Breast epithelium (tissue), 4 donors: Measurements from ENCODE around the gene MORN1. TPM values are rescaled to one million over a fixed set of nuclear protein-coding genes. Genes with fewer than 3 reads are reported as not detected.
A peak's percentile ranks its signal among the peaks of the same experiment; 100 is the strongest.

Source experiments
- DNase-seq, 2 donors: peaks; one replicate each; pipeline ENCODE4 v3.0.0-alpha.2; 2019; ENCODE audit warnings: low spot score in 2 of 2
- H3K27ac ChIP-seq, 2 donors: fragments of 200-600 bp; sonication (generic) in 1 of 2; one replicate each; pipeline ENCODE4 v1.5.1; 2016 to 2019; ENCODE audit warnings: mild to moderate bottlenecking in 1 of 2
- H3K27me3 ChIP-seq, 2 donors: fragments of 200-600 bp; sonication (generic) in 1 of 2; one replicate each; pipeline versions ENCODE4 v1.5.1 to v1.6.0; 2017 to 2019; ENCODE audit warnings: control low read depth in 1 of 2, mild to moderate bottlenecking in 1 of 2
- H3K36me3 ChIP-seq: fragments of 200-600 bp; one replicate; pipeline ENCODE4 v1.5.1; 2019
- H3K4me1 ChIP-seq, 2 donors: fragments of 200-600 bp; sonication (generic); one replicate each; pipeline ENCODE4 v1.5.1; 2016 to 2019; ENCODE audit warnings: control low read depth in 1 of 2
- H3K4me3 ChIP-seq, 3 donors: fragments of 200-600 bp; sonication (generic); 1 replicate in 2 of 3; 2 replicates in 1 of 3; pipeline ENCODE4 v1.5.1; 2016 to 2019; ENCODE audit warnings: mild to moderate bottlenecking in 3 of 3, moderate library complexity in 2 of 3
- H3K9me3 ChIP-seq, 2 donors: fragments of 200-600 bp; sonication (generic) in 1 of 2; one replicate each; pipeline ENCODE4 v1.5.1; 2016 to 2019; ENCODE audit warnings: control low read depth in 1 of 2
- POLR2A ChIP-seq: fragments of 450-650 bp; IDR thresholded peaks from one replicate; pipeline ENCODE4 v1.6.1; 2016; ENCODE audit warnings: antibody characterized with exemption, mild to moderate bottlenecking, moderate library complexity
- POLR2AphosphoS5 ChIP-seq, 3 donors: sonication (generic); formaldehyde crosslinking; IDR thresholded peaks; one replicate each; pipeline ENCODE4 v1.6.1; 2017; ENCODE audit warnings: antibody characterized with exemption in 3 of 3
- intact Hi-C: fragments of 100-400 bp; cut with DNase I; formaldehyde crosslinking; loops from one replicate; pipeline ENCODE4 v1.15.1; 2023; ENCODE audit warnings: low total_unique reads
- total RNA-seq, 3 donors: library from RNA; depleted of rRNA; stranded (reverse); fragments of >200 nt; gene quantifications; one replicate each; pipeline ENCODE4 v1.1.0, GENCODE V29; 2016
- TF ChIP-seq, protein P1 (sequence below), 3 donors: fragments of 450-650 bp; IDR thresholded peaks; one replicate each; pipeline ENCODE4 v1.5.1; 2016 to 2017; ENCODE audit warnings: antibody characterized with exemption in 3 of 3, mild to moderate bottlenecking in 3 of 3, moderate library complexity in 3 of 3

MORN1 gene
- total RNA-seq, 3 donors from 2014 or later: 4.0 to 18.1 (median 17.7) TPM

DNA sequence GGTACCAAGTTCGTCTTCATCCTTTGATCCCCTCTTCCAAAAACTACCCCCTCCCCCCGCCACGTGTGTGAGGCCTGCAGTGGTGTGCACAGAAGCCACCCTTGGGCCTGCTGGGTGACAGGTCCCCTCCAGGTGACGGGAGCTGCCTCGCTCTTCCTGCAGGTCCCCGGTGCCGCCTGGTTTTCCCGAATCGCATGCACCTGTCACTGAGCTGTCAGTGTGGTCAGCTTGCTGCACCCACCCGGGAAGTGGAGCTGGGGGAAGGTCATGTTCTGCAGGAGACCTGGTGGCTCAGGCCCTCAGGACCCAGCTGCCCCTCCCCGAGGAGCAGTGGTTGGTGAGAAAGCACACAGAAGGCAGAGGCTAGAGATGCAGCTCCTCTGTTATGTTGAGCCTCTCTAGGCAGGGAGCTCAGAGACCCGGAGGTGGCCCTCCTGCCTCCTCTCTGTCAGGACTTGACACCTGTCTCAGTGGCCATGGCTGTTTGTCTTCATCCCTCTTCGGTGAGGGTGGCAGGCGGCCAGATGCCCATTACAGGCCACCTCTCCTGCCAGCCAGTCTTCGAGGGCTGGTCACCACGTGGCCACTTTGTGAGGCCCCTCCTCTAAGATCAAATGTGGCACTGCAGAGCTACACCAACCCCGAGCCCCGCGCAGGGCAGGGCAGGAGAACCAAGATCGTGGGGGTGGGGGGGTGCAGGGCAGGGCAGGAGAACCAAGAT lies 102.4 kb downstream of the MORN1 start:
- Histone ChIP-seq H3K4me3 (no peak overlapping the region), H3K27me3 (no peaks in the 10 kb centered on the region), H3K36me3 (no peaks in the 10 kb centered on the region), H3K4me1 (peaks cover 30 to 32% of the 10 kb centered on the region in 2 donors), H3K27ac (peak overlapping the region in 1 of 2 donors; percentile 94), H3K9me3 (no peaks in the 10 kb centered on the region)
- intact Hi-C loops: no loop called here
- TF ChIP-seq POLR2AphosphoS5 (IDR thresholded peaks at IDR 0.05): no peak
- DNase-seq: no peak

DNA sequence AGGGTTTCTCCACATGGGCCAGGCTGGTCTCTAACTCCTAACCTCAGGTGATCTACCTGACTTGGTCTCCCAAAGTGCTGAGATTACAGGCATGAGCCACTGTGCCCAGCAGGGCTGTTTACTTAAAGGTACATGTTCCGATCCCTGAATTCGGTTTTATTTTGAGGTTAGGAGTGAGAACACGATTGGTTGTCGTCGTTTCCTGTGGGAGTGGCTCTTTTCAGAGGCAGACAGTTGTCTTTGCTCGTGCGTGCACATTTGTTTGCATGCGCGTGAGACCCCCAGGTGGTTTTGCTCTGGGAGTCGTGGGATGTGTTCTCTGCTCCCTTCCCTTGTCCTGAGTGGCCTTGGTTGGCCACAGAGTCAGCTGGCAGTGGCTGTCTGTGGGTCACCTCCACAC lies 103.0 kb downstream of the MORN1 start:
- DNase-seq: no peak
- no peak overlapping the region for H3K4me3 ChIP-seq
- H3K4me1 ChIP-seq: peaks cover 29 to 30% of the 10 kb centered on the region in 2 donors
- H3K27ac ChIP-seq: peak overlapping the region in 1 of 2 donors; percentile 94
- H3K27me3 ChIP-seq: no peaks in the 10 kb centered on the region
- H3K9me3 ChIP-seq: no peaks in the 10 kb centered on the region
- intact Hi-C loops: no loop called here
- TF ChIP-seq POLR2A (no peak), POLR2AphosphoS5 (IDR thresholded peaks at IDR 0.05) (no peak)
- TF ChIP-seq, protein P1, sequence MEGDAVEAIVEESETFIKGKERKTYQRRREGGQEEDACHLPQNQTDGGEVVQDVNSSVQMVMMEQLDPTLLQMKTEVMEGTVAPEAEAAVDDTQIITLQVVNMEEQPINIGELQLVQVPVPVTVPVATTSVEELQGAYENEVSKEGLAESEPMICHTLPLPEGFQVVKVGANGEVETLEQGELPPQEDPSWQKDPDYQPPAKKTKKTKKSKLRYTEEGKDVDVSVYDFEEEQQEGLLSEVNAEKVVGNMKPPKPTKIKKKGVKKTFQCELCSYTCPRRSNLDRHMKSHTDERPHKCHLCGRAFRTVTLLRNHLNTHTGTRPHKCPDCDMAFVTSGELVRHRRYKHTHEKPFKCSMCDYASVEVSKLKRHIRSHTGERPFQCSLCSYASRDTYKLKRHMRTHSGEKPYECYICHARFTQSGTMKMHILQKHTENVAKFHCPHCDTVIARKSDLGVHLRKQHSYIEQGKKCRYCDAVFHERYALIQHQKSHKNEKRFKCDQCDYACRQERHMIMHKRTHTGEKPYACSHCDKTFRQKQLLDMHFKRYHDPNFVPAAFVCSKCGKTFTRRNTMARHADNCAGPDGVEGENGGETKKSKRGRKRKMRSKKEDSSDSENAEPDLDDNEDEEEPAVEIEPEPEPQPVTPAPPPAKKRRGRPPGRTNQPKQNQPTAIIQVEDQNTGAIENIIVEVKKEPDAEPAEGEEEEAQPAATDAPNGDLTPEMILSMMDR (IDR thresholded peaks at IDR 0.05): no peak
- no peaks in the 10 kb centered on the region for H3K36me3 ChIP-seq

DNA sequence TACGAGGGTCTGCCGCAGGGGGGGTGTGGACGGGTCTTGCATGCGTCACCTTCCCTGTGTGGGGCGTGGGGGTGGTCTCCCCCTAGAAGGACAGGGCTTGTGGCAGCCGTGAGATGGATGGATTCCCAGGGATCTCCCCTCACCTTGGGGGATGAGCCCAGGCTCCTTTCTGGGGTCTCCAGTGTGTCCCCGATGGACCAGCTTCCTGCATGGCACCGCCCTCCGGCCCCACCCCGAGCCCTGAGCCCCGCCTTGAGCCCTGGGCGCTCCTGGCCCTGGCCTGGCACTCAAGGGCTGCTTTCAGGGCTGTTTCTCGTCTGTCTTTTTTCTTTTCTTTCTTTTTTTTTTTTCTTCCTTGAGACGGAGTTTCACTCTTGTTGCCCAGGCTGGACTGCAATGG lies 103.7 kb downstream of the MORN1 start:
- no peaks in the 10 kb centered on the region for H3K36me3 ChIP-seq
- intact Hi-C loops: no loop called here

DNA sequence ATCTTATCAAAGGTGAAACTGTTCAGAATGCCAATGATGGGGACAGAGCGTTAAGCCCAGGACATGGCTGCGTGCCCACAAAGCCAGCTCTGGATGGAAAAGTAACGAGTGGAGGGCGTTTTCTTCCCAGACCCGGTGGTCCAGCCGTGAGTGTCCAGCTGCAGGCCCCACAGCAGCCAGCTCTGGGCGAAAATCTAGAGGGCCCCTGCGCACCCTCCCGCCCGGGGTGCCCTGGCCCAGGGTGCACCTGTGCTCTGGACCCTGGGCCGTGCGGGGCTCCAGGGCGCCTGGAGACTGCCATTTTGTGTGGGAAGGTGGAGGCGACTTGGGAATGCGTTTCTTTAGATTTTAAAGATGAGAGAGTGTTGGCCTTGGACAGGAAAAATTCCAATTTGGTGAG lies 104.4 kb downstream of the MORN1 start:
- H3K4me3 ChIP-seq: no peak overlapping the region
- TF ChIP-seq POLR2A (no peak), POLR2AphosphoS5 (IDR thresholded peaks at IDR 0.05) (no peak)
- TF ChIP-seq, protein P1 (IDR thresholded peaks at IDR 0.05): no peak
- no peaks in the 10 kb centered on the region for H3K9me3 ChIP-seq
- intact Hi-C loops: no loop called here
- DNase-seq: no peak
- H3K4me1 ChIP-seq: peaks cover 23% of the 10 kb centered on the region in 2 donors
- H3K27ac ChIP-seq: peak overlapping the region in 1 of 2 donors; percentile 52
- no peaks in the 10 kb centered on the region for H3K27me3 ChIP-seq
- no peaks in the 10 kb centered on the region for H3K36me3 ChIP-seq

More for the DNA sequence above, 103.7 kb downstream of the MORN1 start:
- Histone ChIP-seq H3K4me1 (peaks cover 28 to 30% of the 10 kb centered on the region in 2 donors), H3K4me3 (no peak overlapping the region), H3K27me3 (no peaks in the 10 kb centered on the region), H3K9me3 (no peaks in the 10 kb centered on the region), H3K27ac (no peak overlapping the region)
- no peak for DNase-seq
- TF ChIP-seq POLR2A (no peak), POLR2AphosphoS5 (IDR thresholded peaks at IDR 0.05) (no peak)
- TF ChIP-seq, protein P1 (IDR thresholded peaks at IDR 0.05): no peak

DNA sequence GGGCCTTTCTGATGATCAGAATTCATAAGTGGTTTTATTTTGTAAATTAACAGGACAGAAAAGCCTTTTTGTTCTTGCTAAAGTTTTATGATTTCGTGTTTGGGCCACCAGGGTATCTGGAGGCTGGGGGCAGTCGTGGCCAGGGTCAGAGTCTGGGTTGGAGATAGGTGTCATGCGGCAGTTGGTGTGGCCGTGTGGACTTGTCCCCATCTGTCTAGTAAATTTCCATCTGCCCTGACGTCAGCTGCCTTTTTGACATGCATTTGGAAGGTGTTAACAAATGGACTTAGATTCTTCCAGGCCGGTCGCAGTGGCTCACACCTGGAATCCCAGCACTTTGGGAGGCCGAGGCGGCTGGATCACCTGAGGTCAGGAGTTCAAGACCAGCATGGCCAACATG lies 106.4 kb downstream of the MORN1 start:
- Histone ChIP-seq H3K27ac (peak overlapping the region in 1 of 2 donors; percentile 69), H3K27me3 (no peaks in the 10 kb centered on the region), H3K36me3 (no peaks in the 10 kb centered on the region), H3K9me3 (no peaks in the 10 kb centered on the region), H3K4me1 (peaks cover 4 to 6% of the 10 kb centered on the region in 2 donors), H3K4me3 (no peak overlapping the region)
- intact Hi-C loops: no loop called here
- no peak for DNase-seq
- TF ChIP-seq, protein P1 (IDR thresholded peaks at IDR 0.05): no peak
- TF ChIP-seq POLR2A: no peak
- TF ChIP-seq POLR2AphosphoS5 (IDR thresholded peaks at IDR 0.05): no peak
